K562 (cell line): Measurements from ENCODE around the gene LZTR1. TPM values are rescaled to one million over a fixed set of nuclear protein-coding genes. Genes with fewer than 3 reads are reported as not detected.
A peak's percentile ranks its signal among the peaks of the same experiment; 100 is the strongest.

Source experiments
- ATAC-seq: fragments of 200-7000 bp; cut with Tn5 transposase; 3 replicates; pipeline ENCODE4 v1.9.1; 2020; ENCODE audit warnings: moderate library complexity
- BruUV-seq: library from RNA; stranded (reverse); fragments of 400-500 nt; replicated peaks from 2 replicates; lab custom pipeline; 2021; lab: Mats Ljungman, UMichigan
- CTCF ChIA-PET: fragments of 300-600 bp; formaldehyde crosslinking; extraction: SDS; loops from one replicate; lab custom pipeline; 2021; ENCODE audit warnings: low intra/inter-chr PET ratio; lab: Yijun Ruan, JAX
- POLR2A ChIA-PET: fragments of 300-600, 350-650 bp; sonication (Branson Sonifier 250); formaldehyde crosslinking; extraction: SDS; loops from one replicate; lab custom pipeline; 2021; ENCODE audit warnings: antibody characterized with exemption, inconsistent platforms; lab: Yijun Ruan, JAX
- DNase-seq, 4 experiments: peaks; one replicate each; pipeline versions ENCODE4 v3.0.0 to v3.0.0-alpha.2; 2011 to 2018; ENCODE audit warnings: low spot score in 3 of 4, mixed read lengths in 3 of 4; ENCODE audit errors: extremely low read depth in 1 of 4
- FAIRE-seq: peaks from 2 replicates; lab custom pipeline; 2011; peaks lifted over from hg19 to GRCh38; lab: Jason Lieb, UNC
- H2AFZ ChIP-seq: 2 replicates; pipeline ENCODE4 v1.6.0; 2011; ENCODE audit warnings: low read depth, low read length, control low read depth, inconsistent platforms
- H3K27ac ChIP-seq: fragments of 200-600 bp; 3 replicates; pipeline ENCODE4 v1.8.0; 2011; ENCODE audit warnings: low read depth, mild to moderate bottlenecking, control low read depth, inconsistent platforms, low read length, moderate library complexity, mixed read lengths; ENCODE audit errors: extremely low read depth
- H3K27me3 ChIP-seq, 2 experiments: fragments of 300-600 bp in 1 of 2; 2 replicates in 1 of 2; 3 replicates in 1 of 2; pipeline versions ENCODE4 v1.6.0 to v1.8.0; 2011; ENCODE audit warnings: inconsistent platforms in 2 of 2, low read length in 2 of 2, mild to moderate bottlenecking in 1 of 2, mixed read lengths in 1 of 2, moderate library complexity in 1 of 2; ENCODE audit not compliant: control insufficient read depth in 2 of 2, insufficient read depth in 2 of 2
- H3K36me3 ChIP-seq: fragments of 300-600 bp; 3 replicates; pipeline ENCODE4 v1.8.0; 2011; ENCODE audit warnings: mild to moderate bottlenecking, low read length, inconsistent platforms; ENCODE audit not compliant: control insufficient read depth, insufficient read depth
- H3K4me1 ChIP-seq, 2 experiments: fragments of 200-600 bp in 1 of 2; replicated peaks in 1 of 2; 2 replicates in 1 of 2; 3 replicates in 1 of 2; pipeline versions ENCODE4 v1.5.1 to v1.8.0; 2011; ENCODE audit warnings: inconsistent platforms in 2 of 2, low read length in 2 of 2, mild to moderate bottlenecking in 1 of 2, mixed read lengths in 1 of 2, moderate library complexity in 1 of 2; ENCODE audit not compliant: control insufficient read depth in 2 of 2, insufficient read depth in 2 of 2
- H3K4me2 ChIP-seq: 2 replicates; pipeline ENCODE4 v1.6.1; 2011; ENCODE audit warnings: low read length, control low read depth, inconsistent platforms, mixed read lengths; ENCODE audit not compliant: insufficient read depth
- H3K4me3 ChIP-seq: fragments of 200-600 bp; sonication (generic), shearing (Covaris generic); 2 replicates; pipeline ENCODE4 v1.5.1; 2016; ENCODE audit warnings: control low read depth, inconsistent platforms
- H3K79me2 ChIP-seq: fragments of 200-600 bp; 3 replicates; pipeline ENCODE4 v1.8.0; 2011; ENCODE audit warnings: low read length, inconsistent platforms; ENCODE audit not compliant: control insufficient read depth, insufficient read depth
- H3K9ac ChIP-seq, 2 experiments: 2 replicates each; pipeline versions ENCODE4 v1.6.0 to v1.6.1; 2011; ENCODE audit warnings: low read depth in 2 of 2, low read length in 2 of 2, control low read depth in 1 of 2, inconsistent platforms in 1 of 2, mild to moderate bottlenecking in 1 of 2, mixed read lengths in 1 of 2; ENCODE audit not compliant: insufficient read depth in 1 of 2
- H3K9me1 ChIP-seq: one replicate; pipeline ENCODE4 v1.6.0; 2011; ENCODE audit warnings: inconsistent platforms, mild to moderate bottlenecking, low read length, moderate library complexity; ENCODE audit not compliant: control insufficient read depth, insufficient read depth
- H3K9me3 ChIP-seq: replicated peaks from 2 replicates; pipeline ENCODE4 v1.5.1; 2011; ENCODE audit warnings: low read depth, low read length, inconsistent platforms; ENCODE audit not compliant: control insufficient read depth, insufficient read depth
- H4K20me1 ChIP-seq: replicated peaks from 2 replicates; pipeline ENCODE4 v1.6.1; 2011; ENCODE audit warnings: low read length, inconsistent platforms, mixed read lengths; ENCODE audit not compliant: control insufficient read depth, insufficient read depth
- CAMTA2 ChIP-seq: fragments of 250-450 bp; sonication (Bioruptor Pico); conservative IDR thresholded peaks from 2 replicates; pipeline ENCODE4 v1.5.1; 2022
- E2F3 ChIP-seq: fragments of 250-450 bp; sonication (Bioruptor Pico); IDR thresholded peaks from 2 replicates; pipeline ENCODE4 v1.4.0; 2020; ENCODE audit warnings: mild to moderate bottlenecking
- E2F4 ChIP-seq: sonication (generic); formaldehyde crosslinking; IDR thresholded peaks from 2 replicates; pipeline ENCODE4 v1.8.0; 2022; ENCODE audit warnings: mild to moderate bottlenecking, low read depth, missing genetic modification reagents
- FOXO4 ChIP-seq: fragments of 450-650 bp; formaldehyde crosslinking; IDR thresholded peaks from 2 replicates; pipeline ENCODE4 v1.4.0; 2020; ENCODE audit warnings: mild to moderate bottlenecking, moderate library complexity
- JUN ChIP-seq, 2 experiments: sonication (generic) in 1 of 2; formaldehyde crosslinking in 1 of 2; IDR thresholded peaks; 2 replicates each; pipeline versions ENCODE4 v1.6.1 to v1.8.0; 2012 to 2022; ENCODE audit warnings: borderline replicate concordance in 2 of 2, mild to moderate bottlenecking in 2 of 2, improper control_type of control experiment in 1 of 2, low read depth in 1 of 2, low read length in 1 of 2, missing genetic modification reagents in 1 of 2
- KHSRP ChIP-seq: fragments of 450-650 bp; IDR thresholded peaks from 2 replicates; pipeline ENCODE4 v1.6.1; 2017
- RBFOX2 ChIP-seq: fragments of 200-400 bp; formaldehyde crosslinking; IDR thresholded peaks from 2 replicates; pipeline ENCODE4 v1.6.1; 2017; ENCODE audit warnings: low read depth, mild to moderate bottlenecking, low read length, moderate library complexity
- RBM15 ChIP-seq: fragments of 200-400 bp; formaldehyde crosslinking; IDR thresholded peaks from 2 replicates; pipeline ENCODE4 v1.6.1; 2018; ENCODE audit warnings: mild to moderate bottlenecking, low read length, moderate library complexity; ENCODE audit not compliant: insufficient read depth
- RBM25 ChIP-seq: fragments of 200-400 bp; formaldehyde crosslinking; IDR thresholded peaks from 2 replicates; pipeline ENCODE4 v1.6.1; 2018; ENCODE audit warnings: low read length, low read depth, moderate library complexity; ENCODE audit not compliant: severe bottlenecking
- RHOXF2B ChIP-seq: fragments of 250-450 bp; sonication (Bioruptor Pico); conservative IDR thresholded peaks from 2 replicates; pipeline ENCODE4 v1.5.1; 2021
- ZNF143 ChIP-seq: sonication (generic); formaldehyde crosslinking; IDR thresholded peaks from 2 replicates; pipeline ENCODE4 v1.9.0; 2022; ENCODE audit warnings: mild to moderate bottlenecking, missing genetic modification reagents
- ZNF511 ChIP-seq: sonication (generic); formaldehyde crosslinking; IDR thresholded peaks from 2 replicates; pipeline ENCODE4 v1.8.0; 2022; ENCODE audit warnings: mild to moderate bottlenecking, missing genetic modification reagents
- WGBS: fragments of 100-300 bp; shearing (Covaris generic); methylation state at CpG from one replicate; pipeline ENCODE4 v1.1.6; 2016; ENCODE audit warnings: low coverage, mixed read lengths; ENCODE audit not compliant: insufficient coverage; ENCODE audit errors: missing lambda C conversion rate; 5-methylcytosine and 5-hydroxymethylcytosine counted together
- in situ Hi-C: fragments of 300-500 bp; cut with MboI; formaldehyde crosslinking; loops from 4 replicates; pipeline ENCODE4 v1.15.0; 2018; ENCODE audit warnings: inconsistent platforms, mixed read lengths
- intact Hi-C: fragments of 100-400 bp; cut with micrococcal nuclease; formaldehyde crosslinking; loops from 2 replicates; pipeline ENCODE4 v1.14.2; 2022
- polyA plus RNA-seq, 8 experiments: library from polyadenylated mRNA; depleted of rRNA in 4 of 8; stranded (reverse) in 5 of 8; unstranded in 3 of 8; fragments of >200 nt; fragmentation: Nextera tagmentation in 2 of 8; fragmentation: Illumina TruSeq in 1 of 8; extraction: Ambion mirVana in 2 of 8; extraction: Trizol in 1 of 8; gene quantifications; 2 replicates each; pipeline versions ENCODE4 v1.2.1 to v1.2.3, GENCODE V29; 2011 to 2014; ENCODE audit warnings: inconsistent platforms in 1 of 8, missing spikeins in 1 of 8
- total RNA-seq, 7 experiments: library from RNA; depleted of rRNA in 6 of 7; stranded (reverse); fragments of >200 nt in 6 of 7; fragmentation: Illumina TruSeq in 2 of 7; extraction: Trizol in 2 of 7; gene quantifications; 2 replicates each; pipeline versions ENCODE4 v1.2.1 to v1.2.3, GENCODE V29; 2011 to 2021; ENCODE audit warnings: low replicate concordance in 1 of 7
- TF ChIP-seq, protein P1 (sequence below), 3 experiments: fragments of 200-800 bp in 1 of 3; sonication (Bioruptor generic) in 1 of 3; sonication (generic) in 1 of 3; formaldehyde crosslinking in 1 of 3; IDR thresholded peaks; 2 replicates each; pipeline versions ENCODE4 v1.6.1 to v1.8.0; 2016 to 2022; ENCODE audit warnings: mild to moderate bottlenecking in 2 of 3, missing compliant biosample characterization in 2 of 3, missing genetic modification characterization in 2 of 3, missing genetic modification reagents in 1 of 3

Gene LZTR1
- total and polyA plus RNA-seq, 9 of the 15 experiments (the other 6 are each of a cell fraction or from before 2014, with no cell fraction given): 2.2 to 135 (median 63.0) TPM

DNA sequence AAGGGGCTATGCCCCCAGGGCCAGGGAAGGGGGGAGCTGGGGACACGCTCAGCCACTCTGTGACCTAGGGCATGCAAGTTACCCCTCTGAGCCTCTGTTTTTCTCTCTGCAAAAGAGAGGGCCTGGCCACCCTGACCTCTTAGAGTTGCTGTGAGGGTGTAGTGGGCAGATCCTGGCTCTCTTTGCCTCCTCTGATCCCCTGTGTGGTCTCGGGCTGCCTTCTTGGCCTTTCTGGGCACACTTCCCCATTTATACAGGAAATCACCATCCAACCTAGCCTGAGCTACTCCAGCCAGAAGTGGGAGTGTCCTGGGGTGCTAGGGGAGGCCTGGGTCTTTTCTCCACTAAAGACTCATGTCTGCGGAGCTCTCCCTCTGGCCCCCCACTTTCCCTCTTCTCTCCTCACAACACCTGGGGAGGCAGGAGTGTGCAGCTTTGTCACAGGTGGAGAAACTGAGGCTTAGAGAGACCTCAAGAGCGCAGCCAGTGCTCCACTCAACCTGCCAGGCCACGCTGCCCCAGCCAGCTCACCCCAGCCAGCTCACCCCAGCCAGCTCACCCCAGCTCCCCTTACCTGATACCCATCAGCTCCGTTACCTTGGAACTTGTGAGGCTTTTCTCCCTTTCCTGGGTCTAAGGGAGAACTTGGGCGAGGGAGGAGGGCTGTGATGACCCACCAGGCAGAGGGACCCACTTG, 13.7 kb upstream of the LZTR1 start:
- Histone ChIP-seq H3K9me3 (no peaks in the 10 kb centered on the region), H3K4me3 (no peak overlapping the region), H2AFZ (no peak overlapping the region), H3K27me3 (peaks cover 19 to 46% of the 10 kb centered on the region in 2 experiments; a peak in 4 of 5 replicates), H3K27ac (no peak overlapping the region), H3K4me2 (no peak overlapping the region), H3K9ac (peak overlapping the region in 1 of 2 experiments; percentile 15; a peak in 1 of 4 replicates), H3K36me3 (no peaks in the 10 kb centered on the region), H3K79me2 (no peaks in the 10 kb centered on the region), H3K4me1 (peaks cover 0 to 47% of the 10 kb centered on the region in 2 experiments; a peak in 3 of 5 replicates), H4K20me1 (peaks cover 41% of the 10 kb centered on the region), H3K9me1 (no peaks in the 10 kb centered on the region)
- CTCF ChIA-PET: no interaction called here
- POLR2A ChIA-PET: interaction anchor here (0.6 to 64.4 kb wide), 7 partner anchors 8 to 244 kb away, joined by 3 to 1556 read pairs (median 92); partner anchors contain the start of genes CRKL, LZTR1 and THAP7
- 44% methylated on average over 7 of the region's 7 CpGs for WGBS
- no TSS peak for BruUV-seq
- peak in 1 of 4 experiments; percentile 54 for DNase-seq
- FAIRE-seq: no peak
- in situ Hi-C loops (loop anchor here (25.0 kb wide), 1 partner anchor 169 kb away; no protein-coding TSS in a partner anchor), intact Hi-C loops (no loop called here)
- peak; percentile 2 for ATAC-seq
- TF ChIP-seq FOXO4 (CRISPR knock-in tag) (no peak), KHSRP (no peak), RBFOX2 (0 out of 2 replicates have a peak, but pooled peaks have one; percentile 18), E2F3 (CRISPR knock-in tag) (0 out of 2 replicates have a peak, but pooled peaks have one; percentile 33), ZNF511 (CRISPR knock-in tag) (peak; percentile 49), E2F4 (CRISPR knock-in tag) (0 out of 2 replicates have a peak, but pooled peaks have one; percentile 16), RBM25 (no peak), CAMTA2 (CRISPR knock-in tag) (no peak), ZNF143 (CRISPR knock-in tag) (no peak; the same call in 1 of the 2 replicates), JUN (IDR thresholded peaks at IDR 0.05; ENCODE audit: borderline replicate concordance, low read depth, low read length) (no peak), JUN (CRISPR knock-in tag; IDR thresholded peaks at IDR 0.05; ENCODE audit: borderline replicate concordance) (0 out of 2 replicates have a peak, but pooled peaks have one; percentile 46), RBM15 (no peak), RHOXF2B (peak; percentile 84; the same call in 1 of the 2 replicates)
- TF ChIP-seq, protein P1, sequence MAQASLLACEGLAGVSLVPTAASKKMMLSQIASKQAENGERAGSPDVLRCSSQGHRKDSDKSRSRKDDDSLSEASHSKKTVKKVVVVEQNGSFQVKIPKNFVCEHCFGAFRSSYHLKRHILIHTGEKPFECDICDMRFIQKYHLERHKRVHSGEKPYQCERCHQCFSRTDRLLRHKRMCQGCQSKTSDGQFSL (CRISPR knock-in tag; IDR thresholded peaks at IDR 0.05): 0 out of 2 replicates have a peak, but pooled peaks have one; percentile 39
- TF ChIP-seq, protein P1 (tag; IDR thresholded peaks at IDR 0.05): no peak
